HL-60 (cell line): ENCODE results near the gene RBFOX1.

Source experiments
- DNase-seq, 2 experiments: peaks; one replicate each; pipeline ENCODE4 v3.0.0-alpha.2; 2010 to 2020; ENCODE audit warnings: low read depth in 1 of 2, low spot score in 1 of 2
- H3K27ac ChIP-seq: fragments of 250-450 bp; sonication (Bioruptor Pico); replicated peaks from 2 replicates; pipeline ENCODE4 v1.5.1; 2020; ENCODE audit warnings: mild to moderate bottlenecking, moderate library complexity
- H3K27me3 ChIP-seq: fragments of 250-450 bp; sonication (Bioruptor Pico); 2 replicates; pipeline ENCODE4 v1.5.1; 2021; ENCODE audit warnings: mild to moderate bottlenecking, moderate library complexity; ENCODE audit not compliant: insufficient read depth, poor library complexity, severe bottlenecking
- H3K4me3 ChIP-seq: replicated peaks from 2 replicates; pipeline ENCODE4 v1.5.1; 2011; ENCODE audit warnings: mild to moderate bottlenecking, control low read depth, low read length; ENCODE audit not compliant: insufficient read depth
- GABPA ChIP-seq: IDR thresholded peaks from 2 replicates; pipeline ENCODE4 v1.6.1; 2012; ENCODE audit warnings: low read depth
- POLR2AphosphoS5 ChIP-seq: IDR thresholded peaks from 2 replicates; pipeline ENCODE4 v1.6.1; 2012; ENCODE audit warnings: low read depth
- SPI1 ChIP-seq: IDR thresholded peaks from 2 replicates; pipeline ENCODE4 v1.6.1; 2012; ENCODE audit warnings: low read depth, mild to moderate bottlenecking, borderline replicate concordance
- TF ChIP-seq, protein P1 (sequence below): IDR thresholded peaks from 2 replicates; pipeline ENCODE4 v1.6.1; 2012; ENCODE audit warnings: low read depth; ENCODE audit not compliant: insufficient replicate concordance
- TF ChIP-seq, protein P2 (sequence below): IDR thresholded peaks from one replicate; pipeline ENCODE4 v1.5.1; 2011; ENCODE audit warnings: low read length, control low read depth, inconsistent platforms; ENCODE audit not compliant: insufficient read depth

The RBFOX1 gene

DNA sequence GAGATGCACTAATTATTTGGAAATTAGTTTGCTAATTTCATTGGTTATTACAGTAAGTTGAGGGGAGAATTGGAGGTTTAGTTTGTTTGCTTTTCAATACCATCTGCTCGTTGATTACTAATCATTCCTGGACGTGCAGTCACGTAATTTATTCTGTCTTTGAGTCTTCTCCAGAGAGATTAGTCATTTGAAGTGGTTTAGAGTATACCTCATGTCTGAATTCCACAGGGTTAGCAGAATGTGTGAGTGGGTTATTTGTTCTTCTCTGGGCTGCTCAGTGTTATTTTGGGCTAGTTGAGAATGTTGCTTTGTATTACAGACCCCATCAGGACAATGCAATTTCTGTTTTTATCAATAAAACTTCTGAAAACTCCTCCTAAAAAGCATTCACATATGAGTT lies 265.0 kb downstream of the RBFOX1 start:
- no peak for DNase-seq
- no peaks in the 10 kb centered on the region for H3K27me3 ChIP-seq
- no peak overlapping the region for H3K27ac ChIP-seq
- H3K4me3 ChIP-seq = no peak overlapping the region
- TF ChIP-seq, protein P1, sequence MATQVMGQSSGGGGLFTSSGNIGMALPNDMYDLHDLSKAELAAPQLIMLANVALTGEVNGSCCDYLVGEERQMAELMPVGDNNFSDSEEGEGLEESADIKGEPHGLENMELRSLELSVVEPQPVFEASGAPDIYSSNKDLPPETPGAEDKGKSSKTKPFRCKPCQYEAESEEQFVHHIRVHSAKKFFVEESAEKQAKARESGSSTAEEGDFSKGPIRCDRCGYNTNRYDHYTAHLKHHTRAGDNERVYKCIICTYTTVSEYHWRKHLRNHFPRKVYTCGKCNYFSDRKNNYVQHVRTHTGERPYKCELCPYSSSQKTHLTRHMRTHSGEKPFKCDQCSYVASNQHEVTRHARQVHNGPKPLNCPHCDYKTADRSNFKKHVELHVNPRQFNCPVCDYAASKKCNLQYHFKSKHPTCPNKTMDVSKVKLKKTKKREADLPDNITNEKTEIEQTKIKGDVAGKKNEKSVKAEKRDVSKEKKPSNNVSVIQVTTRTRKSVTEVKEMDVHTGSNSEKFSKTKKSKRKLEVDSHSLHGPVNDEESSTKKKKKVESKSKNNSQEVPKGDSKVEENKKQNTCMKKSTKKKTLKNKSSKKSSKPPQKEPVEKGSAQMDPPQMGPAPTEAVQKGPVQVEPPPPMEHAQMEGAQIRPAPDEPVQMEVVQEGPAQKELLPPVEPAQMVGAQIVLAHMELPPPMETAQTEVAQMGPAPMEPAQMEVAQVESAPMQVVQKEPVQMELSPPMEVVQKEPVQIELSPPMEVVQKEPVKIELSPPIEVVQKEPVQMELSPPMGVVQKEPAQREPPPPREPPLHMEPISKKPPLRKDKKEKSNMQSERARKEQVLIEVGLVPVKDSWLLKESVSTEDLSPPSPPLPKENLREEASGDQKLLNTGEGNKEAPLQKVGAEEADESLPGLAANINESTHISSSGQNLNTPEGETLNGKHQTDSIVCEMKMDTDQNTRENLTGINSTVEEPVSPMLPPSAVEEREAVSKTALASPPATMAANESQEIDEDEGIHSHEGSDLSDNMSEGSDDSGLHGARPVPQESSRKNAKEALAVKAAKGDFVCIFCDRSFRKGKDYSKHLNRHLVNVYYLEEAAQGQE = no peak
- TF ChIP-seq POLR2AphosphoS5 = no peak
- TF ChIP-seq SPI1 = no peak
- TF ChIP-seq GABPA = no peak
- TF ChIP-seq, protein P2, sequence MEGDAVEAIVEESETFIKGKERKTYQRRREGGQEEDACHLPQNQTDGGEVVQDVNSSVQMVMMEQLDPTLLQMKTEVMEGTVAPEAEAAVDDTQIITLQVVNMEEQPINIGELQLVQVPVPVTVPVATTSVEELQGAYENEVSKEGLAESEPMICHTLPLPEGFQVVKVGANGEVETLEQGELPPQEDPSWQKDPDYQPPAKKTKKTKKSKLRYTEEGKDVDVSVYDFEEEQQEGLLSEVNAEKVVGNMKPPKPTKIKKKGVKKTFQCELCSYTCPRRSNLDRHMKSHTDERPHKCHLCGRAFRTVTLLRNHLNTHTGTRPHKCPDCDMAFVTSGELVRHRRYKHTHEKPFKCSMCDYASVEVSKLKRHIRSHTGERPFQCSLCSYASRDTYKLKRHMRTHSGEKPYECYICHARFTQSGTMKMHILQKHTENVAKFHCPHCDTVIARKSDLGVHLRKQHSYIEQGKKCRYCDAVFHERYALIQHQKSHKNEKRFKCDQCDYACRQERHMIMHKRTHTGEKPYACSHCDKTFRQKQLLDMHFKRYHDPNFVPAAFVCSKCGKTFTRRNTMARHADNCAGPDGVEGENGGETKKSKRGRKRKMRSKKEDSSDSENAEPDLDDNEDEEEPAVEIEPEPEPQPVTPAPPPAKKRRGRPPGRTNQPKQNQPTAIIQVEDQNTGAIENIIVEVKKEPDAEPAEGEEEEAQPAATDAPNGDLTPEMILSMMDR = no peak

DNA sequence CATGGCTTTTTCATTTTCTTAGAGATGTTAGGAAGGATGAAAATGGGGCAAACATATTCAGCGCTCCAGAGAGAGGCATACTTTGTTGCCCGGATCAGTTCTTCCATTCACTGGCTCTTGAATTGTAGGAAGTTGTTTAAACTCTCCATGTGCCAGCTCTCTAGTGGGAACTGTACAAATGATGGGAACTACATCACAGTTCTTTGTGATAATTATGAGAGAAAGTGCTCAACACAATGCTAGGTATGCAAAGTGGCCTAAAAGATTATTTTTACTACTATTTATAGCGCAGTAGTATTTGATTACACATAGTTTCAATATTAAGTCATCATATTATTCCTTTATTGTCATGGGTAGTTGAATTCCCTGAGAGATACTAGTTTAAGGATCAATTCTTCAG lies 268.5 kb downstream of the RBFOX1 start:
- H3K4me3 ChIP-seq = no peak overlapping the region
- no peak overlapping the region for H3K27ac ChIP-seq
- no peaks in the 10 kb centered on the region for H3K27me3 ChIP-seq
- no peak for TF ChIP-seq SPI1
- TF ChIP-seq POLR2AphosphoS5 = no peak
- TF ChIP-seq, protein P2 = no peak
- TF ChIP-seq GABPA = no peak
- TF ChIP-seq, protein P1 = no peak
- DNase-seq = no peak

DNA sequence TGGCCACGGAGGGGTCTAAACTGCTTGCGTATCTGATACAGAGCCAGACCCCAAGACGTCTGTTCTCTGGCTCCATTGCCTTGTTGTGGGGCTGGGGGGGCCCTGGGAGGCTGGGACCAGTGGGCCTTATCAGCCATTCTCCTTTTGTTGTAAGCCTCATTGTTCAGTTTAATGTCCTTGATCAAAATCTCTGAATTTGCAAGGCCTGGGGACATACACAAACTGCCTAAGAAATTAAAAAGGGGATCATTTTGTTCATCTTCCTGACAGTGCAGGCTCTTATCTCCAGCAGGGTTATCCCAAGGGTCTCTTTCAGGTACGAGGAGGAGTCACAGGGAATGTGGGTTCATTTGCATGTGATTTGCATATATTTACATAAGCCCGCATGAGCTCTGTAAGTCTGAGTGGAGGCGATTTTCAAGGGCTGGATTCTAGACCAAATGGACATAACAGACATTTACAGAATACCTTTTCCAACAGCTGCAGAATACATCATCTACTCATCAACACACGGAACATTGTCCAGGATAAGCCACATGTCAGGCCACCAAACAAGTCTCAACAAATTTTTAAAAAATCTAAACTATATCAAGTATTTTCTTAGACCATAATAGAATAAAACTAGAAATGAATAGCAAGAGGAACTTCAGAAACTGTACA lies 269.8 kb downstream of the RBFOX1 start:
- Histone ChIP-seq H3K27ac (no peak overlapping the region), H3K4me3 (no peak overlapping the region), H3K27me3 (no peaks in the 10 kb centered on the region)
- DNase-seq = no peak
- TF ChIP-seq GABPA = no peak
- no peak for TF ChIP-seq POLR2AphosphoS5
- TF ChIP-seq, protein P1 = no peak
